ENCODE data around the gene GSE1. TPM values are rescaled to one million over a fixed set of nuclear protein-coding genes. Genes with fewer than 3 reads are reported as not detected.

Gene GSE1
- total RNA-seq, 1 experiment from 2014 or later, result 90.2 TPM

GRCh38 chr16:85613604-85614337 lies 649 bp downstream of the GSE1 start:
- ATAC-seq (no peak), DNase-seq (ENCODE audit: low read depth, low spot score) (no peak)
- no TSS peak for BruUV-seq (replicated peaks)
- RAD21 ChIA-PET (ENCODE audit: low non-redundant PET in 1 of 2, low total read pairs in 2 of 2, uncharacterized antibody in 2 of 2, unreplicated experiment in 2 of 2), result interaction anchor here in 1 of 2 experiments (0.7 kb wide), 2 partner anchors 194 to 220 kb away, joined by 4 to 10 read pairs; no protein-coding TSS in a partner anchor
- Histone ChIP-seq H3K4me2 (ENCODE audit: low read length) (peak overlapping the region; percentile 89), H3K36me3 (ENCODE audit: control insufficient read depth in 1 of 2, insufficient read depth in 2 of 2, low read length in 2 of 2) (no peaks in the 10 kb centered on the region), H3K9ac (ENCODE audit: low read length) (peak overlapping the region; percentile 84), H3K79me2 (ENCODE audit: insufficient read depth, low read length) (peaks cover 42% of the 10 kb centered on the region), H3K4me1 (ENCODE audit: control insufficient read depth in 1 of 2, insufficient read depth in 2 of 2, low read length in 2 of 2) (peaks cover 28 to 67% of the 10 kb centered on the region in 2 experiments), H2AFZ (ENCODE audit: low read depth, low read length, poor library complexity, severe bottlenecking) (no peak overlapping the region), H3K4me3 (replicated peaks in 1 of 2; ENCODE audit: low read depth in 1 of 2, low read length in 2 of 2) (peak overlapping the region; percentile 85 to 91), H3K27ac (ENCODE audit: low read depth, low read length) (peak overlapping the region; percentile 98), H4K20me1 (ENCODE audit: insufficient read depth) (peaks cover 16% of the 10 kb centered on the region; the same call in 1 of the 2 replicates), H3K27me3 (ENCODE audit: insufficient read depth, low read length) (no peaks in the 10 kb centered on the region), H3K9me2 (ENCODE audit: insufficient read depth) (no peaks in the 10 kb centered on the region), H3K9me3 (ENCODE audit: control insufficient read depth in 1 of 2, insufficient read depth in 1 of 2, low read depth in 1 of 2, low read length in 2 of 2) (no peaks in the 10 kb centered on the region)
- intact Hi-C loops (cut with micrococcal nuclease), result loop anchor here (1.0 to 10.0 kb wide), 3 partner anchors 75 to 262 kb away; partner anchors contain the start of gene GINS2
- POLR2A ChIA-PET, result interaction anchor here (0.8 to 2.0 kb wide), 5 partner anchors 8 to 264 kb away, joined by 3 to 11 read pairs (median 3); no protein-coding TSS in a partner anchor
- TF ChIP-seq EZH2phosphoT487 (IDR thresholded peaks at IDR 0.05; ENCODE audit: borderline replicate concordance) (no peak), EZH2 (IDR thresholded peaks at IDR 0.05) (no peak), CBX3 (IDR thresholded peaks at IDR 0.05; ENCODE audit: low read depth) (no peak), ZBTB33 (IDR thresholded peaks at IDR 0.05; ENCODE audit: extremely low read depth, insufficient replicate concordance, low read length) (no peak), POLR2A (IDR thresholded peaks at IDR 0.05; ENCODE audit: borderline replicate concordance, extremely low read depth, insufficient read depth, insufficient read length) (no peak), YY1 (IDR thresholded peaks at IDR 0.05; ENCODE audit: extremely low read depth, insufficient replicate concordance, low read depth, low read length) (no peak), ZFX (IDR thresholded peaks at IDR 0.05) (no peak), SRF (IDR thresholded peaks at IDR 0.05; ENCODE audit: low read depth) (no peak), REST (IDR thresholded peaks at IDR 0.05; ENCODE audit: low read depth) (no peak), CEBPB (IDR thresholded peaks at IDR 0.05; ENCODE audit: low read depth) (no peak), JUND (IDR thresholded peaks at IDR 0.05) (no peak), ATF3 (IDR thresholded peaks at IDR 0.05) (no peak), SIN3A (IDR thresholded peaks at IDR 0.05; ENCODE audit: low read depth) (no peak), ELF1 (IDR thresholded peaks at IDR 0.05; ENCODE audit: borderline replicate concordance, low read depth) (no peak), CTCF (IDR thresholded peaks at IDR 0.05 in 2 of 3, conservative IDR thresholded peaks at IDR 0.05 in 1 of 3; ENCODE audit: borderline replicate concordance in 1 of 3, insufficient read depth in 1 of 3, low read depth in 2 of 3, low read length in 2 of 3) (no peak)
- CTCF ChIA-PET, result interaction anchor here (1.0 to 4.9 kb wide), 9 partner anchors 8 to 499 kb away, joined by 3 to 30 read pairs (median 10); no protein-coding TSS in a partner anchor
